ENCODE measurements around the gene SLC23A1. TPM values are rescaled to one million over a fixed set of nuclear protein-coding genes. Genes with fewer than 3 reads are reported as not detected.

SLC23A1 gene
- total and polyA plus RNA-seq, 9 of the 15 experiments (the other 6 are each of a cell fraction or from before 2014, with no cell fraction given) = 0.03 to 0.20 (median 0.05) TPM; not detected in 5

GRCh38 chr5:139392324-139392677, 9.2 kb upstream of the SLC23A1 start:
- intact Hi-C loops (cut with micrococcal nuclease) (no loop called here), in situ Hi-C loops (cut with MboI) (no loop called here)
- Histone ChIP-seq H3K4me2 (ENCODE audit: insufficient read depth, low read length) (no peak overlapping the region), H4K20me1 (replicated peaks; ENCODE audit: control insufficient read depth, insufficient read depth, low read length) (no peaks in the 10 kb centered on the region), H3K9ac (ENCODE audit: insufficient read depth in 1 of 2, low read depth in 2 of 2, low read length in 2 of 2) (no peak overlapping the region), H3K27me3 (ENCODE audit: control insufficient read depth in 2 of 2, insufficient read depth in 2 of 2, low read length in 2 of 2) (no peaks in the 10 kb centered on the region), H3K9me1 (ENCODE audit: control insufficient read depth, insufficient read depth, low read length) (no peaks in the 10 kb centered on the region), H3K4me1 (replicated peaks in 1 of 2; ENCODE audit: control insufficient read depth in 2 of 2, insufficient read depth in 2 of 2, low read length in 2 of 2) (peaks cover 6 to 25% of the 10 kb centered on the region in 2 experiments), H3K27ac (ENCODE audit: extremely low read depth, low read depth, low read length) (no peak overlapping the region), H3K9me3 (replicated peaks; ENCODE audit: control insufficient read depth, insufficient read depth, low read depth, low read length) (no peaks in the 10 kb centered on the region; the same call in 1 of the 2 replicates), H3K4me3 (no peak overlapping the region), H3K36me3 (ENCODE audit: control insufficient read depth, insufficient read depth, low read length) (no peaks in the 10 kb centered on the region), H3K79me2 (ENCODE audit: control insufficient read depth, insufficient read depth, low read length) (no peaks in the 10 kb centered on the region), H2AFZ (ENCODE audit: low read depth, low read length) (no peak overlapping the region)
- TF ChIP-seq ZBTB33 (CRISPR knock-in tag; IDR thresholded peaks at IDR 0.05) (0 out of 2 replicates have a peak, but pooled peaks have one; percentile 8), MYC (IDR thresholded peaks at IDR 0.05; ENCODE audit: low read depth, low read length) (no peak), MYC (CRISPR knock-in tag; IDR thresholded peaks at IDR 0.05; ENCODE audit: borderline replicate concordance, low read depth) (no peak)
- POLR2A ChIA-PET = no interaction called here
- BruUV-seq (replicated peaks) = no TSS peak
- no peak for ATAC-seq
- CTCF ChIA-PET (ENCODE audit: low intra/inter-chr PET ratio) = no interaction called here
- whole genome bisulfite sequencing (ENCODE audit: insufficient coverage, low coverage, missing lambda C conversion rate) = 96% methylated on average over 10 of the region's 36 CpGs
- no peak for DNase-seq (ENCODE audit: extremely low read depth in 1 of 4, low spot score in 3 of 4)
- no peak for FAIRE-seq
